ENCODE results near the gene ZNF681. TPM values are rescaled to one million over a fixed set of nuclear protein-coding genes. Genes with fewer than 3 reads are reported as not detected.
"Not testable (repeated sequence)": the region's sequence is repeated elsewhere in the genome, so short reads cannot be mapped to it uniquely, and the experiment has no call there.

ZNF681 gene
- total RNA-seq, 8 experiments from 2014 or later, result 0.05 to 6.6 (median 4.6) TPM; not detected in 1

GRCh38 chr19:23709347-23709746, 49.3 kb downstream of the ZNF681 start:
- Histone ChIP-seq H3K27ac (no peak overlapping the region), H3K4me1 (replicated peaks in 1 of 2) (no peaks in the 10 kb centered on the region), H3K4me3 (no peak overlapping the region)
- 0 to 40% (median 0%) methylated on average over 1 to 2 of the region's 2 CpGs; no CpG with 5 or more reads in 3 of the 10 experiments for WGBS, 10 experiments
- ATAC-seq (replicated peaks in 6 of 8), result no peak
- in situ Hi-C loops (cut with MboI; ENCODE audit: low pct_unique_long_range_greater_than_20kb in 2 of 9, low sequenced_read_pairs in 9 of 9, unreplicated experiment in 9 of 9), result no loop called here

- in situ Hi-C loops (cut with MboI; ENCODE audit: low pct_unique_long_range_greater_than_20kb in 2 of 9, low sequenced_read_pairs in 9 of 9, unreplicated experiment in 9 of 9), result no loop called here
- no peak overlapping the region for H3K4me3 ChIP-seq
- no peak for ATAC-seq (replicated peaks in 6 of 8)
- H3K27ac ChIP-seq, result no peak overlapping the region
- WGBS, 10 experiments, result 0 to 100% (median 80%) methylated on average over 1 of the region's 1 CpG; no CpG with 5 or more reads in 3 of the 10 experiments
- H3K4me1 ChIP-seq (replicated peaks in 1 of 2), result no peaks in the 10 kb centered on the region
Measured at GRCh38 chr19:23706657-23707056, 52.0 kb downstream of the ZNF681 start.

- Histone ChIP-seq H3K4me3 (no peak overlapping the region), H3K4me1 (replicated peaks in 1 of 2) (no peaks in the 10 kb centered on the region), H3K27ac (no peak overlapping the region)
- 35 to 100% (median 80%) methylated on average over 1 to 2 of the region's 2 CpGs for WGBS, 10 experiments
- in situ Hi-C loops (cut with MboI; ENCODE audit: low pct_unique_long_range_greater_than_20kb in 2 of 9, low sequenced_read_pairs in 9 of 9, unreplicated experiment in 9 of 9), result no loop called here
- ATAC-seq (replicated peaks in 6 of 8), result peak in 3 of 8 experiments; percentile 17 to 50 (median 20)
Measured at GRCh38 chr19:23699521-23699860, 59.2 kb downstream of the ZNF681 start.

GRCh38 chr19:23698711-23699520, 59.8 kb downstream of the ZNF681 start:
- ATAC-seq (replicated peaks in 6 of 8), result peak in 4 of 8 experiments; percentile 30 to 90 (median 42)
- in situ Hi-C loops (cut with MboI; ENCODE audit: low pct_unique_long_range_greater_than_20kb in 2 of 9, low sequenced_read_pairs in 9 of 9, unreplicated experiment in 9 of 9), result no loop called here
- WGBS, 10 experiments, result 25 to 80% (median 69%) methylated on average over 2 to 5 of the region's 6 CpGs; no CpG with 5 or more reads in 3 of the 10 experiments

GRCh38 chr19:23692937-23693336, 65.8 kb downstream of the ZNF681 start:
- H3K4me3 ChIP-seq; in situ Hi-C loops (cut with MboI; ENCODE audit: low pct_unique_long_range_greater_than_20kb in 2 of 9, low sequenced_read_pairs in 9 of 9, unreplicated experiment in 9 of 9); H3K4me1 ChIP-seq (replicated peaks in 1 of 2); ATAC-seq (replicated peaks in 6 of 8); H3K27ac ChIP-seq: not testable (repeated sequence)
- whole genome bisulfite sequencing, 10 experiments, result 0% methylated on average over 1 of the region's 9 CpGs; no CpG with 5 or more reads in 9 of the 10 experiments

More at GRCh38 chr19:23698711-23699520, 59.8 kb downstream of the ZNF681 start:
- Histone ChIP-seq H3K27ac (no peak overlapping the region), H3K4me3 (no peak overlapping the region), H3K4me1 (replicated peaks in 1 of 2) (no peaks in the 10 kb centered on the region)

Other genes starting within 250 kb of the ZNF681 start
- 10 to 100 TPM in 6 of 8 experiments, 1 to 10 TPM in 2; 5.6 to 24.7 (median 16.7) TPM for gene ZNF675, start 71.7 kb downstream of the ZNF681 start, total RNA-seq
- 1 to 10 TPM in 7 of 8 experiments, under 1 TPM in 1; 0.71 to 9.0 (median 3.1) TPM for gene ZNF726, start 156.0 kb upstream of the ZNF681 start, total RNA-seq